T-helper 9 cell (primary cell): Measurements from ENCODE around the gene GABPA.
"Not testable (repeated sequence)": the region's sequence is repeated elsewhere in the genome, so short reads cannot be mapped to it uniquely, and the experiment has no call there.

Experiments used
- DNase-seq: peaks from one replicate; pipeline ENCODE4 v3.0.0-alpha.2; 2020

GABPA gene

GRCh38 chr21:25742900-25743299 lies 8.1 kb downstream of the GABPA start:
- no peak for DNase-seq

GRCh38 chr21:25744854-25745253 lies 10.1 kb downstream of the GABPA start:
- no peak for DNase-seq

GRCh38 chr21:25750085-25750484 lies 15.3 kb downstream of the GABPA start:
- no peak for DNase-seq

GRCh38 chr21:25752416-25752815 lies 17.6 kb downstream of the GABPA start:
- no peak for DNase-seq

- DNase-seq = no peak
Observed at GRCh38 chr21:25756190-25756932, 21.6 kb downstream of the GABPA start.

GRCh38 chr21:25757531-25757930 lies 22.8 kb downstream of the GABPA start:
- DNase-seq = no peak

GRCh38 chr21:25759573-25759972 lies 24.8 kb downstream of the GABPA start:
- no peak for DNase-seq

GRCh38 chr21:25760061-25760460 lies 25.3 kb downstream of the GABPA start:
- DNase-seq = no peak

- DNase-seq = no peak
Observed at GRCh38 chr21:25760677-25761076, 25.9 kb downstream of the GABPA start.

- DNase-seq = no peak
Observed at GRCh38 chr21:25764065-25764464, 29.3 kb downstream of the GABPA start.

GRCh38 chr21:25767921-25768320 lies 33.1 kb downstream of the GABPA start:
- no peak for DNase-seq

GRCh38 chr21:25772686-25773085 lies 37.9 kb downstream of the GABPA start:
- no peak for DNase-seq

GRCh38 chr21:25776440-25776839 lies 41.7 kb downstream of the GABPA start:
- no peak for DNase-seq

GRCh38 chr21:25778126-25778875 lies 43.5 kb downstream of the GABPA start:
- DNase-seq = not testable (repeated sequence)

GRCh38 chr21:25788677-25789076 lies 53.9 kb downstream of the GABPA start:
- DNase-seq = no peak

GRCh38 chr21:25790122-25790877 lies 55.5 kb downstream of the GABPA start:
- DNase-seq = no peak

GRCh38 chr21:25790878-25791204 lies 56.1 kb downstream of the GABPA start:
- DNase-seq = no peak

GRCh38 chr21:25791319-25791718 lies 56.5 kb downstream of the GABPA start:
- DNase-seq = no peak

GRCh38 chr21:25801217-25802014 lies 66.6 kb downstream of the GABPA start:
- DNase-seq = peak; percentile 69

- DNase-seq = no peak
Observed at GRCh38 chr21:25806060-25806459, 71.3 kb downstream of the GABPA start.

- no peak for DNase-seq
Observed at GRCh38 chr21:25807191-25807590, 72.4 kb downstream of the GABPA start.

GRCh38 chr21:25809013-25809412 lies 74.2 kb downstream of the GABPA start:
- no peak for DNase-seq

GRCh38 chr21:25811186-25811585 lies 76.4 kb downstream of the GABPA start:
- DNase-seq = no peak
